ENCODE measurements around the gene SDF2L1. TPM values are rescaled to one million over a fixed set of nuclear protein-coding genes. Genes with fewer than 3 reads are reported as not detected.
"Not testable (repeated sequence)": the region's sequence is repeated elsewhere in the genome, so short reads cannot be mapped to it uniquely, and the experiment has no call there.

Gene SDF2L1
- total RNA-seq, 1 experiment from 2014 or later, result 91.5 TPM

DNA sequence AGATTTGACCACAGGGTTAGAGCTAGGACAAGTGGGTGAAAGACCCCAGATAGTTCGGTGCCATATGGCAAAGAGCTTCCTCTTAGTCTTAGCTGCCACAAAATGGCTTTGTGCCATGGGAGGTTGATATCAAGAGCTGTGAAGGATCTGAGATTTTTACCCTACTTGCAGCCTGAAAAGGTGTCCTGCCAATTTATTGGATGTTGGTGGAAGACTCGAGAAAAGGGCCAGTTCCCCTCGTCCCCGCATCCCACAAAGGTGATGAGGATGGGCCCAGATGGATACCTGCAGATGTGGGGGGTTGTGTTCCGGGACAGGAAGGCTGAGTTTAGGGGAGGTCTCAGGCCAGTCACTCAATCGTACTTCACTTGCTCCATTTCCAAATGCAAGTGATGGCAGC, 39.5 kb upstream of the SDF2L1 start:
- peaks cover 29% of the 10 kb centered on the region for H3K36me3 Mint-ChIP-seq (ENCODE audit: insufficient read depth, unreplicated experiment)
- H3K27me3 Mint-ChIP-seq (ENCODE audit: insufficient read depth, unreplicated experiment), result no peaks in the 10 kb centered on the region
- TF ChIP-seq, protein P1, sequence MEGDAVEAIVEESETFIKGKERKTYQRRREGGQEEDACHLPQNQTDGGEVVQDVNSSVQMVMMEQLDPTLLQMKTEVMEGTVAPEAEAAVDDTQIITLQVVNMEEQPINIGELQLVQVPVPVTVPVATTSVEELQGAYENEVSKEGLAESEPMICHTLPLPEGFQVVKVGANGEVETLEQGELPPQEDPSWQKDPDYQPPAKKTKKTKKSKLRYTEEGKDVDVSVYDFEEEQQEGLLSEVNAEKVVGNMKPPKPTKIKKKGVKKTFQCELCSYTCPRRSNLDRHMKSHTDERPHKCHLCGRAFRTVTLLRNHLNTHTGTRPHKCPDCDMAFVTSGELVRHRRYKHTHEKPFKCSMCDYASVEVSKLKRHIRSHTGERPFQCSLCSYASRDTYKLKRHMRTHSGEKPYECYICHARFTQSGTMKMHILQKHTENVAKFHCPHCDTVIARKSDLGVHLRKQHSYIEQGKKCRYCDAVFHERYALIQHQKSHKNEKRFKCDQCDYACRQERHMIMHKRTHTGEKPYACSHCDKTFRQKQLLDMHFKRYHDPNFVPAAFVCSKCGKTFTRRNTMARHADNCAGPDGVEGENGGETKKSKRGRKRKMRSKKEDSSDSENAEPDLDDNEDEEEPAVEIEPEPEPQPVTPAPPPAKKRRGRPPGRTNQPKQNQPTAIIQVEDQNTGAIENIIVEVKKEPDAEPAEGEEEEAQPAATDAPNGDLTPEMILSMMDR (IDR thresholded peaks at IDR 0.05; ENCODE audit: unreplicated experiment), result no peak
- POLR2A ChIA-PET, result no interaction called here
- CTCF ChIA-PET, result no interaction called here
- H3K4me1 Mint-ChIP-seq (ENCODE audit: insufficient read depth, unreplicated experiment), result peaks cover 10% of the 10 kb centered on the region
- no peak for DNase-seq (ENCODE audit: unreplicated experiment)
- H3K27ac Mint-ChIP-seq (ENCODE audit: low read depth, unreplicated experiment), result no peak overlapping the region
- intact Hi-C loops (cut with micrococcal nuclease), result no loop called here
- BruUV-seq (replicated peaks), result no TSS peak
- H3K9me3 Mint-ChIP-seq (ENCODE audit: unreplicated experiment), result no peaks in the 10 kb centered on the region
- H3K4me3 Mint-ChIP-seq (ENCODE audit: unreplicated experiment), result no peak overlapping the region

GRCh38 chr22:21603973-21604372, 38.1 kb upstream of the SDF2L1 start:
- Mint-ChIP-seq H3K9me3 (ENCODE audit: unreplicated experiment) (no peaks in the 10 kb centered on the region), H3K27me3 (ENCODE audit: insufficient read depth, unreplicated experiment) (no peaks in the 10 kb centered on the region), H3K36me3 (ENCODE audit: insufficient read depth, unreplicated experiment) (peaks cover 33% of the 10 kb centered on the region), H3K4me1 (ENCODE audit: insufficient read depth, unreplicated experiment) (peaks cover 8% of the 10 kb centered on the region), H3K27ac (ENCODE audit: low read depth, unreplicated experiment) (no peak overlapping the region), H3K4me3 (ENCODE audit: unreplicated experiment) (no peak overlapping the region)
- no peak for DNase-seq (ENCODE audit: unreplicated experiment)
- intact Hi-C loops (cut with micrococcal nuclease), result no loop called here
- CTCF ChIA-PET, result interaction anchor here (0.7 to 1.1 kb wide), 2 partner anchors 20 to 253 kb away, joined by 3 read pairs; no protein-coding TSS in a partner anchor
- TF ChIP-seq, protein P1 (IDR thresholded peaks at IDR 0.05; ENCODE audit: unreplicated experiment), result no peak
- no TSS peak for BruUV-seq (replicated peaks)
- POLR2A ChIA-PET, result interaction anchor here (0.6 kb wide), 1 partner anchor 33 kb away, joined by 3 read pairs; no protein-coding TSS in a partner anchor

GRCh38 chr22:21605887-21606564, 36.1 kb upstream of the SDF2L1 start:
- TF ChIP-seq, protein P1 (IDR thresholded peaks at IDR 0.05; ENCODE audit: unreplicated experiment), result no peak
- BruUV-seq (replicated peaks), result no TSS peak
- H3K27me3 Mint-ChIP-seq (ENCODE audit: insufficient read depth, unreplicated experiment), result no peaks in the 10 kb centered on the region
- H3K9me3 Mint-ChIP-seq (ENCODE audit: unreplicated experiment), result no peaks in the 10 kb centered on the region
- intact Hi-C loops (cut with micrococcal nuclease), result no loop called here
- peaks cover 5% of the 10 kb centered on the region for H3K4me1 Mint-ChIP-seq (ENCODE audit: insufficient read depth, unreplicated experiment)
- POLR2A ChIA-PET, result interaction anchor here (0.6 to 1.6 kb wide), 8 partner anchors 11 to 50 kb away, joined by 3 to 5 read pairs (median 3); partner anchors contain the start of gene SDF2L1
- H3K4me3 Mint-ChIP-seq (ENCODE audit: unreplicated experiment), result no peak overlapping the region
- CTCF ChIA-PET, result interaction anchor here (1.2 to 2.7 kb wide), 2 partner anchors 10 to 24 kb away, joined by 3 to 11 read pairs; partner anchors contain the start of gene YDJC
- no peak for DNase-seq (ENCODE audit: unreplicated experiment)
- peaks cover 40% of the 10 kb centered on the region for H3K36me3 Mint-ChIP-seq (ENCODE audit: insufficient read depth, unreplicated experiment)
- peak overlapping the region; percentile 28 for H3K27ac Mint-ChIP-seq (ENCODE audit: low read depth, unreplicated experiment)

GRCh38 chr22:21606775-21607174, 35.3 kb upstream of the SDF2L1 start:
- Mint-ChIP-seq H3K27me3 (ENCODE audit: insufficient read depth, unreplicated experiment) (no peaks in the 10 kb centered on the region), H3K9me3 (ENCODE audit: unreplicated experiment) (no peaks in the 10 kb centered on the region), H3K27ac (ENCODE audit: low read depth, unreplicated experiment) (peak overlapping the region; percentile 28), H3K4me1 (ENCODE audit: insufficient read depth, unreplicated experiment) (peaks cover 5% of the 10 kb centered on the region), H3K4me3 (ENCODE audit: unreplicated experiment) (no peak overlapping the region), H3K36me3 (ENCODE audit: insufficient read depth, unreplicated experiment) (peaks cover 47% of the 10 kb centered on the region)
- TF ChIP-seq, protein P1 (IDR thresholded peaks at IDR 0.05; ENCODE audit: unreplicated experiment), result no peak
- ChIA-PET POLR2A (interaction anchor here (0.6 to 1.6 kb wide), 6 partner anchors 10 to 50 kb away, joined by 3 to 5 read pairs (median 3); partner anchors contain the start of gene SDF2L1), CTCF (interaction anchor here (1.1 to 2.7 kb wide), 4 partner anchors 9 to 40 kb away, joined by 3 to 11 read pairs (median 7); partner anchors contain the start of gene YDJC)
- BruUV-seq (replicated peaks), result no TSS peak
- intact Hi-C loops (cut with micrococcal nuclease), result no loop called here
- DNase-seq (ENCODE audit: unreplicated experiment), result peak; percentile 61

DNA sequence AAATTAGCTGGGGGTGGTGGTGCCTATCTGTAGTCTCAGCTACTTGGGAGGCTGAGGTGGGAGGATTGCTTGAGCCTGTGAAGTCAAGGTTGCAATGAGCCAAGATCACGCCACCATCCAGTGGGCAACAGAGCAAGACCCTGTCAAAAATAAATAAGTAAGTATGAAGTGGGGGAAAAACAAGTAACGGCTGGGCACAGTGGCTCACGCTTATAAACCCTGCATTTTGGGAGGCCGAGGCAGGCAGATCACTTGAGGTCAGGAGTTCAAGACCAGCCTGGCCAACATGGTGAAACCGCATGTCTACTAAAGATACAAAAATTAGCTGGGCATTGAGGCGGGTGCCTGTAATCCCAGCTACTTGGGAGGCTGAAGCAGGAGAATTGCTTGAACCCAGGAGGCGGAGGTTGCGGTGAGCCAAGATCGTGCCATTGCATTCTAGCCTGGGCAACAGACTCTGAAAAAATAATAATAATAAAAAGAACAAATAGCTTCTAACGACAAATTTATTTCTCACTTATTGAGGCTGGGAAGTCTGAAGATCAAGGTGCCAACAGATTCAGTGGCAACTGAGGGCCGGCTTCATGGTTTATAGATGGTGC, 32.4 kb upstream of the SDF2L1 start:
- H3K27me3 Mint-ChIP-seq (ENCODE audit: insufficient read depth, unreplicated experiment); intact Hi-C loops (cut with micrococcal nuclease); POLR2A ChIA-PET; H3K9me3 Mint-ChIP-seq (ENCODE audit: unreplicated experiment); H3K27ac Mint-ChIP-seq (ENCODE audit: low read depth, unreplicated experiment); H3K4me1 Mint-ChIP-seq (ENCODE audit: insufficient read depth, unreplicated experiment); DNase-seq (ENCODE audit: unreplicated experiment); BruUV-seq (replicated peaks); H3K4me3 Mint-ChIP-seq (ENCODE audit: unreplicated experiment): not testable (repeated sequence)
- peaks cover 56% of the 10 kb centered on the region for H3K36me3 Mint-ChIP-seq (ENCODE audit: insufficient read depth, unreplicated experiment)
- CTCF ChIA-PET, result interaction anchor here (0.8 to 1.0 kb wide), 2 partner anchors 10 to 31 kb away, joined by 3 read pairs; no protein-coding TSS in a partner anchor
